ENCODE measurements around the gene FGF16.
A peak's percentile ranks its signal among the peaks of the same experiment; 100 is the strongest.

Gene FGF16

GRCh38 chrX:77422891-77423648 is 24.1 kb upstream of the FGF16 start:
- no peak for TF ChIP-seq CTCF (IDR thresholded peaks at IDR 0.05; ENCODE audit: insufficient read depth, low read depth, low read length, missing control alignments)
- DNase-seq (ENCODE audit: low read depth), result peak; percentile 8
- no peak overlapping the region for H3K4me3 ChIP-seq (ENCODE audit: low read depth, low read length)

- H3K4me3 ChIP-seq (ENCODE audit: low read depth, low read length), result no peak overlapping the region
- no peak for TF ChIP-seq CTCF (IDR thresholded peaks at IDR 0.05; ENCODE audit: insufficient read depth, low read depth, low read length, missing control alignments)
- no peak for DNase-seq (ENCODE audit: low read depth)
Measured at GRCh38 chrX:77426811-77427210, 20.4 kb upstream of the FGF16 start.

- TF ChIP-seq CTCF (IDR thresholded peaks at IDR 0.05; ENCODE audit: insufficient read depth, low read depth, low read length, missing control alignments), result no peak
- no peak overlapping the region for H3K4me3 ChIP-seq (ENCODE audit: low read depth, low read length)
- no peak for DNase-seq (ENCODE audit: low read depth)
Measured at GRCh38 chrX:77427611-77428010, 19.6 kb upstream of the FGF16 start.

GRCh38 chrX:77428551-77428950 is 18.6 kb upstream of the FGF16 start:
- TF ChIP-seq CTCF (IDR thresholded peaks at IDR 0.05; ENCODE audit: insufficient read depth, low read depth, low read length, missing control alignments), result no peak
- DNase-seq (ENCODE audit: low read depth), result no peak
- no peak overlapping the region for H3K4me3 ChIP-seq (ENCODE audit: low read depth, low read length)

GRCh38 chrX:77431227-77431626 is 16.0 kb upstream of the FGF16 start:
- no peak for TF ChIP-seq CTCF (IDR thresholded peaks at IDR 0.05; ENCODE audit: insufficient read depth, low read depth, low read length, missing control alignments)
- H3K4me3 ChIP-seq (ENCODE audit: low read depth, low read length), result no peak overlapping the region
- DNase-seq (ENCODE audit: low read depth), result peak; percentile 3

GRCh38 chrX:77433001-77433400 is 14.2 kb upstream of the FGF16 start:
- no peak for DNase-seq (ENCODE audit: low read depth)
- no peak for TF ChIP-seq CTCF (IDR thresholded peaks at IDR 0.05; ENCODE audit: insufficient read depth, low read depth, low read length, missing control alignments)
- no peak overlapping the region for H3K4me3 ChIP-seq (ENCODE audit: low read depth, low read length)

- TF ChIP-seq CTCF (IDR thresholded peaks at IDR 0.05; ENCODE audit: insufficient read depth, low read depth, low read length, missing control alignments), result no peak
- H3K4me3 ChIP-seq (ENCODE audit: low read depth, low read length), result no peak overlapping the region
- no peak for DNase-seq (ENCODE audit: low read depth)
Measured at GRCh38 chrX:77434962-77435361, 12.2 kb upstream of the FGF16 start.
